OCI-LY1 (cell line): ENCODE measurements around the gene MFNG.

Experiments
- H2AFZ ChIP-seq: fragments of 200-600 bp; sonication (generic), shearing (Covaris generic); 2 replicates; pipeline ENCODE4 v1.6.0; 2014; ENCODE audit warnings: antibody characterized with exemption, mild to moderate bottlenecking, low read length
- H3F3A ChIP-seq: fragments of 200-600 bp; sonication (generic), shearing (Covaris generic); 2 replicates; pipeline ENCODE4 v1.6.0; 2014; ENCODE audit warnings: mild to moderate bottlenecking, antibody characterized with exemption, low read length, moderate library complexity; ENCODE audit not compliant: insufficient read depth
- H3K27ac ChIP-seq: fragments of 200-600 bp; sonication (generic); 2 replicates; pipeline ENCODE4 v1.5.1; 2014; ENCODE audit warnings: low read length, mixed run types, mild to moderate bottlenecking, low read depth; ENCODE audit not compliant: poor library complexity, severe bottlenecking
- H3K27me3 ChIP-seq: fragments of 200-600 bp; sonication (generic); 2 replicates; pipeline ENCODE4 v1.6.0; 2014; ENCODE audit warnings: antibody characterized with exemption, mild to moderate bottlenecking, low read length, moderate library complexity; ENCODE audit not compliant: insufficient read depth
- H3K36me3 ChIP-seq: fragments of 200-600 bp; sonication (generic); 2 replicates; pipeline ENCODE4 v1.6.1; 2014; ENCODE audit warnings: mild to moderate bottlenecking, antibody characterized with exemption, low read length, moderate library complexity, mixed read lengths; ENCODE audit not compliant: insufficient read depth
- H3K4me1 ChIP-seq: fragments of 200-600 bp; sonication (generic); 2 replicates; pipeline ENCODE4 v1.5.1; 2014; ENCODE audit warnings: mild to moderate bottlenecking, low read length, moderate library complexity; ENCODE audit not compliant: insufficient read depth, severe bottlenecking
- H3K4me2 ChIP-seq: fragments of 200-600 bp; sonication (generic), shearing (Covaris generic); 2 replicates; pipeline ENCODE4 v1.6.1; 2014; ENCODE audit warnings: low read length
- H3K4me3 ChIP-seq: fragments of 200-600 bp; sonication (generic); 2 replicates; pipeline ENCODE4 v1.5.1; 2014; ENCODE audit warnings: low read length, low read depth, mild to moderate bottlenecking, mixed read lengths; ENCODE audit not compliant: poor library complexity, severe bottlenecking
- H3K79me2 ChIP-seq: fragments of 200-600 bp; shearing (Covaris generic); 2 replicates; pipeline ENCODE4 v1.6.1; 2016; ENCODE audit warnings: mixed run types, low read length, mixed read lengths; ENCODE audit not compliant: insufficient read depth
- H3K9ac ChIP-seq: fragments of 200-600 bp; sonication (generic), shearing (Covaris generic); 2 replicates; pipeline ENCODE4 v1.6.1; 2014; ENCODE audit warnings: mild to moderate bottlenecking, low read length, mixed read lengths
- H3K9me2 ChIP-seq: fragments of 200-600 bp; sonication (generic), shearing (Covaris generic); 2 replicates; pipeline ENCODE4 v1.6.1; 2014; ENCODE audit warnings: low read depth, mild to moderate bottlenecking, low read length, mixed read lengths
- H3K9me3 ChIP-seq: fragments of 200-600 bp; shearing (Covaris generic); 2 replicates; pipeline ENCODE4 v1.6.1; 2014; ENCODE audit warnings: low read length, mixed read lengths
- H4K20me1 ChIP-seq: fragments of 200-600 bp; sonication (generic), shearing (Covaris generic); 2 replicates; pipeline ENCODE4 v1.6.0; 2016; ENCODE audit warnings: mild to moderate bottlenecking, low read length; ENCODE audit not compliant: insufficient read depth
- EZH2 ChIP-seq: fragments of 200-600 bp; sonication (generic), shearing (Covaris generic); IDR thresholded peaks from 2 replicates; pipeline ENCODE4 v1.8.0; 2017; ENCODE audit warnings: borderline replicate concordance, mixed run types, mild to moderate bottlenecking, antibody characterized with exemption, low read length, moderate library complexity, mixed read lengths
- TF ChIP-seq, protein P1 (sequence below): fragments of 200-600 bp; sonication (generic), shearing (Covaris generic); IDR thresholded peaks from 2 replicates; pipeline ENCODE4 v1.5.1; 2017; ENCODE audit warnings: mild to moderate bottlenecking, antibody characterized with exemption, low read length, moderate library complexity, mixed read lengths

The MFNG gene

GRCh38 chr22:37526376-37526775 lies 40.2 kb upstream of the MFNG start:
- no peak overlapping the region for H3K4me2 ChIP-seq
- no peak overlapping the region for H2AFZ ChIP-seq
- H3K4me3 ChIP-seq, result no peak overlapping the region
- no peaks in the 10 kb centered on the region for H3K79me2 ChIP-seq
- TF ChIP-seq, protein P1, sequence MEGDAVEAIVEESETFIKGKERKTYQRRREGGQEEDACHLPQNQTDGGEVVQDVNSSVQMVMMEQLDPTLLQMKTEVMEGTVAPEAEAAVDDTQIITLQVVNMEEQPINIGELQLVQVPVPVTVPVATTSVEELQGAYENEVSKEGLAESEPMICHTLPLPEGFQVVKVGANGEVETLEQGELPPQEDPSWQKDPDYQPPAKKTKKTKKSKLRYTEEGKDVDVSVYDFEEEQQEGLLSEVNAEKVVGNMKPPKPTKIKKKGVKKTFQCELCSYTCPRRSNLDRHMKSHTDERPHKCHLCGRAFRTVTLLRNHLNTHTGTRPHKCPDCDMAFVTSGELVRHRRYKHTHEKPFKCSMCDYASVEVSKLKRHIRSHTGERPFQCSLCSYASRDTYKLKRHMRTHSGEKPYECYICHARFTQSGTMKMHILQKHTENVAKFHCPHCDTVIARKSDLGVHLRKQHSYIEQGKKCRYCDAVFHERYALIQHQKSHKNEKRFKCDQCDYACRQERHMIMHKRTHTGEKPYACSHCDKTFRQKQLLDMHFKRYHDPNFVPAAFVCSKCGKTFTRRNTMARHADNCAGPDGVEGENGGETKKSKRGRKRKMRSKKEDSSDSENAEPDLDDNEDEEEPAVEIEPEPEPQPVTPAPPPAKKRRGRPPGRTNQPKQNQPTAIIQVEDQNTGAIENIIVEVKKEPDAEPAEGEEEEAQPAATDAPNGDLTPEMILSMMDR, result no peak
- no peak for TF ChIP-seq EZH2
- no peaks in the 10 kb centered on the region for H3K36me3 ChIP-seq
- no peaks in the 10 kb centered on the region for H3K9me3 ChIP-seq
- no peaks in the 10 kb centered on the region for H3K4me1 ChIP-seq
- no peaks in the 10 kb centered on the region for H4K20me1 ChIP-seq
- no peaks in the 10 kb centered on the region for H3K9me2 ChIP-seq
- H3F3A ChIP-seq, result no peaks in the 10 kb centered on the region
- no peak overlapping the region for H3K27ac ChIP-seq
- H3K27me3 ChIP-seq, result peaks cover 4% of the 10 kb centered on the region
- H3K9ac ChIP-seq, result no peak overlapping the region

- Histone ChIP-seq H3F3A (no peaks in the 10 kb centered on the region), H3K79me2 (no peaks in the 10 kb centered on the region)
Observed at GRCh38 chr22:37525746-37526350, 39.7 kb upstream of the MFNG start.

DNA sequence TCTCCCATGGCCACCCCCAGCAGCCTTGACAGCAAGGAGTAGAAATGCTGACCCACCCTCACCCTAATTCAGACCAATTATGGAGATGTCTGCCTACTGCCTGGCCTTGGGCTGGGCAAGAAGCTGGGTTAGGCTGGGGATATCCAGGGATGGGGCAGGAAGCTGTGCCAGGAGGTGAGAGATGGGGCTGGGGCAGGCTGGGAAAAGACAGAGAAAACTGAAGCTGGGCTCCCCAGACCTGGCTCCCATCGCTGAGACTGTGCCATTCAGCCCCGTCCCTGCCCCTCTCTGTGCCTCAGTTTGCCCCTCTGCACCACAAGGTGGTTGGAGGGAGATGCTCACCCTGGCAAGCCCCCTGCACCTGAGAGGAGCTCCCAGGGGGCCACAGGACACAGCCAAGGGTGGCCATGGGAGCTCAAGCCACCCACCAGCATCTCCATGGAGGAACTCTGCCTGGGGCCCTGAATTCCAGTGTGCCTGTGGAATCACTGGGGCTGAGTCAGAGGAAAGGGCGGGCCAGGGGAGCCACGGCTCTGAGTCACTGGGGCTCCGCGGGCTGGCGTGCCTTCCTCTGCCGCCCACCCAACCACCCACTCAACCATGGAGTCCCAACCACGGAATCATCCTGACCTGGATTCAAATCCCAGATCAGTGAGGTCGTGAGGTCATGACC lies 39.0 kb upstream of the MFNG start:
- H3K9me2 ChIP-seq, result no peaks in the 10 kb centered on the region
- no peaks in the 10 kb centered on the region for H3K79me2 ChIP-seq
- H3K4me3 ChIP-seq, result no peak overlapping the region
- no peaks in the 10 kb centered on the region for H3K9me3 ChIP-seq
- H3K9ac ChIP-seq, result no peak overlapping the region
- H3K4me1 ChIP-seq, result no peaks in the 10 kb centered on the region
- no peak overlapping the region for H3K27ac ChIP-seq
- TF ChIP-seq, protein P1, result no peak
- no peak for TF ChIP-seq EZH2
- no peak overlapping the region for H3K4me2 ChIP-seq
- no peak overlapping the region for H2AFZ ChIP-seq
- peaks cover 6% of the 10 kb centered on the region for H3K27me3 ChIP-seq
- H3F3A ChIP-seq, result no peaks in the 10 kb centered on the region
- no peaks in the 10 kb centered on the region for H4K20me1 ChIP-seq
- no peaks in the 10 kb centered on the region for H3K36me3 ChIP-seq

More at GRCh38 chr22:37525746-37526350, 39.7 kb upstream of the MFNG start:
- H2AFZ ChIP-seq, result no peak overlapping the region
- no peak overlapping the region for H3K9ac ChIP-seq
- peaks cover 6% of the 10 kb centered on the region for H3K27me3 ChIP-seq
- H3K9me2 ChIP-seq, result no peaks in the 10 kb centered on the region
- no peaks in the 10 kb centered on the region for H4K20me1 ChIP-seq
- H3K4me2 ChIP-seq, result no peak overlapping the region
- H3K4me3 ChIP-seq, result no peak overlapping the region
- TF ChIP-seq, protein P1, result no peak
- no peak for TF ChIP-seq EZH2
- H3K9me3 ChIP-seq, result no peaks in the 10 kb centered on the region
- H3K4me1 ChIP-seq, result no peaks in the 10 kb centered on the region
- no peaks in the 10 kb centered on the region for H3K36me3 ChIP-seq
- no peak overlapping the region for H3K27ac ChIP-seq
